ENCODE results near the gene RBM6.
"Not testable (repeated sequence)": the region's sequence is repeated elsewhere in the genome, so short reads cannot be mapped to it uniquely, and the experiment has no call there.

Gene RBM6, protein sequence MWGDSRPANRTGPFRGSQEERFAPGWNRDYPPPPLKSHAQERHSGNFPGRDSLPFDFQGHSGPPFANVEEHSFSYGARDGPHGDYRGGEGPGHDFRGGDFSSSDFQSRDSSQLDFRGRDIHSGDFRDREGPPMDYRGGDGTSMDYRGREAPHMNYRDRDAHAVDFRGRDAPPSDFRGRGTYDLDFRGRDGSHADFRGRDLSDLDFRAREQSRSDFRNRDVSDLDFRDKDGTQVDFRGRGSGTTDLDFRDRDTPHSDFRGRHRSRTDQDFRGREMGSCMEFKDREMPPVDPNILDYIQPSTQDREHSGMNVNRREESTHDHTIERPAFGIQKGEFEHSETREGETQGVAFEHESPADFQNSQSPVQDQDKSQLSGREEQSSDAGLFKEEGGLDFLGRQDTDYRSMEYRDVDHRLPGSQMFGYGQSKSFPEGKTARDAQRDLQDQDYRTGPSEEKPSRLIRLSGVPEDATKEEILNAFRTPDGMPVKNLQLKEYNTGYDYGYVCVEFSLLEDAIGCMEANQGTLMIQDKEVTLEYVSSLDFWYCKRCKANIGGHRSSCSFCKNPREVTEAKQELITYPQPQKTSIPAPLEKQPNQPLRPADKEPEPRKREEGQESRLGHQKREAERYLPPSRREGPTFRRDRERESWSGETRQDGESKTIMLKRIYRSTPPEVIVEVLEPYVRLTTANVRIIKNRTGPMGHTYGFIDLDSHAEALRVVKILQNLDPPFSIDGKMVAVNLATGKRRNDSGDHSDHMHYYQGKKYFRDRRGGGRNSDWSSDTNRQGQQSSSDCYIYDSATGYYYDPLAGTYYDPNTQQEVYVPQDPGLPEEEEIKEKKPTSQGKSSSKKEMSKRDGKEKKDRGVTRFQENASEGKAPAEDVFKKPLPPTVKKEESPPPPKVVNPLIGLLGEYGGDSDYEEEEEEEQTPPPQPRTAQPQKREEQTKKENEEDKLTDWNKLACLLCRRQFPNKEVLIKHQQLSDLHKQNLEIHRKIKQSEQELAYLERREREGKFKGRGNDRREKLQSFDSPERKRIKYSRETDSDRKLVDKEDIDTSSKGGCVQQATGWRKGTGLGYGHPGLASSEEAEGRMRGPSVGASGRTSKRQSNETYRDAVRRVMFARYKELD

DNA sequence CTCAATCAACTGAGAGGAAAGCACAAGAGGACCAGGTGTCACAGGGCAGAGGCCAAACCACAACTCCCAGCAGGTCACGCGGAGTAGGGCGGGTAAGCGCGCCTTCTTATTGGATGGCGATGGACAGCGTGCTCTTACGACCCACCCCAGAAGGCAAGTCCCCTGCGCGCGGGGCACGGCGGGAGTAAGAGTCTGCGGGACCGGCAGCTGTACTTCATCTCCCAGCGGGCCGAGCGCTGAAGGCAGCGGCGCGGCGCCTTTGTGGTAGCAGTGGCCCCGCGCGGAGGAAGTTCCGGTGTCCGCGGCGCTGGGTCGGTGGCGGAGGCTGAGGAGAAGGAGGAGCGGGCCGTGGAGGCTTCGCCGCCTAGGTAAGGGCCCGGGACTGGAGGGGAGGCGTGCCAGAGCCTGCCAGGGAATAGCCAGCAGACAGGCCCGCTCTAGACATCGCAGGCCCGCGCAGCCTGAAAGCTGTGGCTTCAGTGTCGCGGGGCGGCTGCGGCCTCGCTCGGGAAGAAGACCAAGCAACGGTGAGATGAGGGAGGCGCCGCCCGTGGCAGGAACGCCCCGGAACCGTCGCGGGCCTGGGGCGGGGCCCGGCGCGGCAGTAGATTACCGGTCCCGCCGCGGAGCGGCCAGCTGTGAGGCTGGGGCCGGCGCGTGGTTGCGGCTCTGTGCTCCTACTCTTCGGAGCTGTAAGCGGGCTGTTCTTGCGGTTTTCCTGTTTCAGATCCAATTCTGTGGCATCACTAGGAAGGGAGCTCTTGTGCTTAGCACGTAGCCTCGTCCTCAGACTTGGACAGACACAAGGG is at the start of gene RBM6:
Gene RBM6 (plus strand): TSS at position 293 of the 809 bp plus-strand sequence. CDS start 22,492 bp downstream, outside the sequence.
- DNase-seq = peak; percentile 89

DNA sequence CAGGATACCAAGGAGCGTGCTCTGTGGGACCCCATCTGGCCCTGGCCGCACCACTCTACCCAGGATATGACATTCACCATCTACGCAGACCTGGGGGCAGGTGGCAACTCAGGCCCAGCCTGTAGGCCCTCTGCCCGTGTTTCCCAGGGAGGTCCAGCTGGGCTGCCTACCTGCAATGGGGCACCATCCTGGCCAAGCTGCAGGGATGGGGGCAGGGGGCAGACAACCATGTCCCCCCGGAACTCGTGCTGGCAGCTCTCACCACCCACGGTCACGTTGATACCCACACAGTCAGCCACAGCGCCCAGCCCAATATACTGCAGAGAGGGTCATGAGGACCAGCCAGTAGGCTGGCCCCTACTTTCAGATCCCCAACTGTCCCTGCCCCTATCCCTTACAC is 44.2 kb upstream of the RBM6 start:
- no peak for DNase-seq

DNA sequence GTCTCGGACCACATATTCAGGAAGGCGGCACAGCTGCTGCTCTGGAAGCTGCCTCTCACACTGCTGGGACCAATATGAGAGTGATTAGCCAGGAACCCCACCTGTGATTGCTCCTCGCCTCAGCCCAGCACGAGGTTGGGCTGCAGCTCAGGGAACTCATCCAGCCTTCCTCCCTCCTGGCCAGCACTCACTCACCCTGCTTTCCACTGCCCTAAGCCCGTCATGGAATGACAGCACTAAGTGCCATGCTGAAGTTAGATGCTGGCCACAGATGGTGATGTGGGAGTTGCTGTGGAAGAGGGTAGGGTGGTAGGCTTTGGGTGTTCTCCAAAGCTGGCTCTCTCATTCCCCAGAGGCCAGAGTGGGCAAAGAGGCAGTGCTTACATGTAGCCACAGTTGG is 43.6 kb upstream of the RBM6 start:
- DNase-seq = no peak

DNA sequence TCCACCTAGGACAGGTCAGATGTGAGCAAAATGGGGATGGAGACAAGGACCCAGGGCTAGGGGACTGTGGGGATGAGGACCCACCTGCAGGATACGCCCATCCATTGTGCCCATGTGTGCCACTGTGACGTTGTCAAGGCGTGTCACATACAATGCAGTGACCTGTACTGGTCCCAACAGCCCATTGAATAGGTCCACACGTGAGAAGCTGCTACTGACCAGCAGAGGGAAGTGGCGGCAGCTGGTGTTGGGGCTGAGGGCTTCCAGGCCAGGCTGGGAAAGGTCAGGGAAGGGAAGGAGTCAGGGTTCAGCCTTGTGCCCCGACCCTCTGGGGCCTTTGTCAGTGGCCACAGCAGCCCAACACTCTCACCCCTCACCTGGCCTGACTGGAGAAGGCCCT is 41.0 kb upstream of the RBM6 start:
- no peak for DNase-seq

DNA sequence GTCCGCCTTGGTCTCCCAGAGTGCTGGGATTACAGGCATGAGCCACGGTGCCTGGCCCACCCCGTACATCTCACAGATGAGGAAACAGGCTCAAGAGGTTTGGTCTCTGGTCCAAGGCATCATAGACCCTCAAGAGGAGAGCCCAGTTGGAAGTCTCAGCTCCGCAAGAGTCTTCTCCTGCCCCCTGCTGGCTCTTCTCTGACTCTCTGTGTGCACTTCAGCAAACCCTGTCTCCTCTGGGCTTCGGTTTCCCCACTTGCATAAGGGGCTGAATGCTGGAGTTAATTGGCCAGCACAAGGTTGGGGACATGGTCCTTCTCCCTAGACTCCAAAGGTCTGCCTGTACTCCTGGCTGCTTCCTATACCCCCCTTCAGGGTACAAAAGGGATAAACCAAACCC is 40.1 kb upstream of the RBM6 start:
- no peak for DNase-seq

DNA sequence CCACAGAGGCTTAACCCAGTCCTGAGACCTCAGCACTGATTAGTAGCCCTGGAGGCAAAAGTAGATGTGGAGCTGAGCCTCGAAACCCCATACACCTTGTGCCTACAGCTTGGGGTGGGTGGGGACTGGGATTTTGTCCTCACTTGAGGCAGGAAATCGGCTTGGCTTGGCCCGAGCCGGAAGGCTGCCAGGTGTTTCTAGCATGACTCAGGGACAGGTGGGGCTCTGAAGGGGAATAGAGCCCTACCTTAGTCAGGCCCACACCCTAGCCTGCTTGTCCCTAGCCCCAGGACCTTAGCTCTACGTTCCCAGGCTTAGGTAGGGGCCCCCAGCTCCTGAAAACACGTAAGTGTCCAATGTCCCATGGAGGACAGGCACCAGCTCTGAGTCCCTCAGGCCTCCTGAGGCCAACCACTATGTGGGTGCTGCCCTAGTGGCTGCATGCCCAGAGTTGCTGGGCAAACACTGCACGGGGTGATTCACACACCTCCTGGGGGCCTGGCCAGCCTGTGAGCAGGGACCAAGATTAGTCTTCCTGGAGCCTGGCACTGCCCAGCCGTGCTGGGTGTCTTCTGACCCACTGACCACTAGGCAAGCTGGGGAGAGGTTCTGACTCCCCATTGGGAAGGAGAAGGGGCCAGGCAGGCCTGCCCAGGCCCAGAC is 39.3 kb upstream of the RBM6 start:
- peak; percentile 39 for DNase-seq

DNA sequence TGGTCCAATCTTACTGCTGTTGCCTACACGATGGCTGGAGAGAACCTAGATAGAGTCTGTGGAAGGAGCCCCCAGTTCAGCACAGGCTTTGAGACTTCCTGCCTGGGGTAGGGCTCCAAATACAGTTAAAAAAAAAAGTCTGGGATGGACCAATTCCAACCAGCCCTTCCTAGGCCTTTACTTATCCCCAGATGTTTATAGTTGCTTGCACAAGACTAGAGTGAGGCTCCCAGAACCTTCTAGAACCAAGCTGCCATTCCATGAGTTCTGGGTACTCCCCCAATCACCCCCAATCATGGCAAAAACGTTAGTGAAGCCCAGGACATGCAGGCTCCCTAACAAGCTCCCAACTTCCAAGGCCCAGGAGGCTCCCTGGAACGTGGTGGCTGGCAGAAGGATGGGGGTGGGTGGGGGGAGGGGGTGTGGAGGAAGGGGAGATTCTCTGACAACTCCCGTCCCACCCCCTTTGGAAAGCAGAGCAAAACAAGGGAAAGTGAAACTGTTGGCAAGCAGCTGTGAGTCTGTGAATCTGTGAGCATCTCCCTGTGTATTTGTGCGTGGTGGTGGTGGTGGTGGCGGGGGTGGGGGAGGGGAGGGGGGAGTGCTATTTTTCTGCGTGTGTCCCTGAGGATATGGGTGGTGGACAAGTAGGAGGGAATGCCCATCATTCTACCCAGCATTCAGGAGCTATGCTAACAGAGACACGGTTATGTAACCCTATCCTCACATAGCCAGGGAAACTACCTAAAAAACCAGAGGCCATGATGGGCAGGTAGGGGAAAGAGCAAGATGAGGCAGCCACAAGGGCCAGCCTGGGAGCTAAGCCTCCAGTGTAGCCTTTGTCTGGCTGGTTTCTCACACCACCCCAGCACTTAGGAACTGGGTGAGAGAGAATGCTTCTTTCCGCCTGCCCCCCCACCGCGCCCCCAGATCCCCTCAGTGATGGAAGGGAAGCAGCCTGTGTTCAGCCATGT is 38.3 kb upstream of the RBM6 start:
- no peak for DNase-seq

DNA sequence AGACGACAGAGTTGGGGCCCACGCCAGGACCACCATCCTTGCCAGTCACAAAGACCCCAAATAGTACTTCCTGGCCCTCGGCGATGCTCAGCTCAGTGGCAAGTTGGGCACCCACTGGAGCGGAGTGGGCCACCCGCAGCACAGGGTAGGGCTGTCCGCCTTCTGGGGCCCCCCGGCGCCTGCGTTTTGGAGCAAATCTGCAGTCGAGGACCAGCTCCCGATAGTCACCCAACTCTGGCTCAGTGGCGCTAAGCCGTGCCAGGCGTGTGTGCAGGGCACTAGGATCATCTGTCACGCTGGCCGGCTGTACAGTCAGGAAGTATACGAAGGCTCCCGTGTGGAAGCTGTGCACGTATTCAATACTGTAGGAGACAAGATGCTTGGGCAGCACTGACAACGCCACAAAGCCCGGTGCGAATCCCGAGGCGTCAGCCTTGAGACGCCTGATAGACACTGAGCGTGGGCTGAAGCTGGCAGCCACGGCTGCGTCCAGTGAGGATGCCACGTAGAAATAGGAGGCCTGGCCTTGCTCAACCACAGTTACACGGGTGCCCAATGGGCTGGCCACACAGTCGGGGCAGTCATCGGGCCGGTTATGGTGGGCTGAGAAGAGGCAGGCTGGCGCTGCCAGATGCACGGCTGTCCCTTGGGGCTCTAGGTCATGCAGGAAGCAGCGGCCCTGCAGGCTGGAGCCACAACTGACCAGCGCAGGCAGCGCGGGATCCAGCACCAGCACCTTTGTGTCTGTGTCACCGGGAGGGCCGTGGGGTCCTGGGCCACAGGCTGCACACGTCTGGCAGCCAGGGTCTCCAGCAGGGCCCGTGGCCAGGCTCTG is 37.2 kb upstream of the RBM6 start:
- DNase-seq = no peak

DNA sequence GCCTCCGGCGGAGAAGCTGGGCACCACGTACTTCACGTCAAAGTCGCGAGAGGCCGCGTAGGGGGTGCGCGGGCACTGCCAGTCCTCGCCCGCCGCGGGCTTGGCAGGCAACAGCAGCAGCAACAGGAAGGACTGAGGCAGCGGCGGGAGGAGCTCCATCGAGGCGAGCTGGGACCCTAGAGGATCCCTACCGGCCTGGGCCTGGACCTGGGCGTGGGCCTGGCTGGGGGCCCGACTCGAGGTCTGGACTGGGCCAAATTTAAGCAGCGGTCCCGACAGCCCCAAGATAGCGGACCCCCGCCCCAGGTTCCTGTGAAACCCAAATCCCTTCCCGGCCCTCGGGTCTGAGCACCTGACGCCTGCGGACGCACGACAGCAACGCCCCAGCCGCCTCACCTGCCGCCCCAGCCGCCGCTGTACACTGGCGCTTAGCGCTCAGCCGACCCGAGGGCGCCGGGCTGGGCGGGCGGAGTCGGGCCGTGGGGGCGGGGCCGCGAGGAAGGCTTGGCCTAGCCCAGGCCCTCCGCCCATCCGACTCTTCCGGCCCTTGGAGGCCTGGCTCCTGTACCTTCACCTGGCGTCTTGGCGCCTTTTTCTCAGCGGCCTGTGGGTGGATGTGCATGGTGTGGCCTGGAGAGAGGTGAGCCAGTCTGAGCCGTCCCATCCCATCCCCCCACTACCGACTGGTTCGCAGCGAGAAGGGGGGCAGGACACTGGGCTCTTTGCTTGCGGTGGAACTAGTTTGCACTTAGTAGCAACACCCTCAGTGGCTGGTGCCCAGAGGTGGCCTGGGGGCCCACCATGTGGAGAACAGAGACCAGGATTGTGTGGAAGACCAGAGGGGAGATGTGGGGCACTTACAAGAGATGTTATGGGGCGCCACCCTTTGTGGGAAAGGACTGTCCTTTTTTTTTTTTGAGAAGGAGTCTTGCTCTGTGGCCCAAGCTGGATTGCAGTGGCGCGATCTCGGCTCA is 36.2 kb upstream of the RBM6 start, which contains the start of gene MST1R:
Gene MST1R (minus strand): TSS at position 423 of the 974 bp plus-strand sequence. CDS start 264 bp downstream, at position 159.
- DNase-seq = peak; percentile 89

DNA sequence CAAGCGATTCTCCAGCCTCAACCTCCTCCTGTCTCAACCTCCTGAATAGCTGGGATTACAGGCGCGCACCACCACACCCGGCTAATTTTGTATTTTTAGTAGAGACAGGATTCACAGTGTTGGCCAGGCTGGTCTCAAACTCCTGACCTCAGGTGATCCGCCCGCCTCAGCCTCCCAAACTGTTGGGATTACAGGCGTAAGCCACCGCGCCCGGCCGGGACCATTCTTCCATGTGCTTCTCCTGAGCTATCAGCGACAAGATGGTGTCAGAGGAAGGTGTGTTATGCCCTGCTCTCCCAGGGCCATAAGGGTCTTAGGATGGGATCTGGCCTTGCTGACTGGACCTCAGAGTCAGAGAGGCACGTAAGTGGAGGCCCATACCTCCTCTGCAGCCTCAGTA is 35.5 kb upstream of the RBM6 start:
- DNase-seq = not testable (repeated sequence)

DNA sequence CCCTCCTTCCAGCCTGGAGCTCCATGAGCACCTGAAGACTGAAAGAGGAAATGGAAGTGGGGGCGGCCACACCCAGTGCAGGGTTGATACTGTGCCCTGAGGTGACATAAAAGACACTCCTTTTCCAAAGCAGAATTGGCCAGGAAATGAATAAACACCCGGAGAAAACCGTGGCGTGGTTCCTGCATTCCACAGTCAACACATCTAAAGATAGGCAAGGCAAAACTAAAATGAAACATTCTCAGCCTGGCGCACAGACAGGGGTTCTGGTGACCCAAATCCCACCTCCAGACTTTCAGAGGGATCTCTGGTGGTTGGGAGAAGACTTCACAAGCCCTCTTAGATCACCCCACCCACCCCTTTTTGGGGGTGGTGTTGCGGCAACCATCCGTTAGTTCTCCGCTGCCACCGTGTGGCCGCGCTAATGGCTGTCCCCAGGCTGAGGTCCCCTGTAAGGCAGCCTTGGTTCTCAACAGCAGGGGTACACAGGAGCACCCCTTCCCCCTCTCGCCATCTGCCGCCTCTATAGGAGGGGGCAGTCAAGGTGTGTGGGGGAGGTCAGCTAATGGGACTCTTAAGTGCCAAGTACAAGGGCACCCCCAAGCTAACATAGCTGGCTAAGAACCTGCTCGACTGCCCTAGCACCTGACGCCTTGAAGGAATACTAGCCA is 33.7 kb upstream of the RBM6 start:
- DNase-seq = no peak

DNA sequence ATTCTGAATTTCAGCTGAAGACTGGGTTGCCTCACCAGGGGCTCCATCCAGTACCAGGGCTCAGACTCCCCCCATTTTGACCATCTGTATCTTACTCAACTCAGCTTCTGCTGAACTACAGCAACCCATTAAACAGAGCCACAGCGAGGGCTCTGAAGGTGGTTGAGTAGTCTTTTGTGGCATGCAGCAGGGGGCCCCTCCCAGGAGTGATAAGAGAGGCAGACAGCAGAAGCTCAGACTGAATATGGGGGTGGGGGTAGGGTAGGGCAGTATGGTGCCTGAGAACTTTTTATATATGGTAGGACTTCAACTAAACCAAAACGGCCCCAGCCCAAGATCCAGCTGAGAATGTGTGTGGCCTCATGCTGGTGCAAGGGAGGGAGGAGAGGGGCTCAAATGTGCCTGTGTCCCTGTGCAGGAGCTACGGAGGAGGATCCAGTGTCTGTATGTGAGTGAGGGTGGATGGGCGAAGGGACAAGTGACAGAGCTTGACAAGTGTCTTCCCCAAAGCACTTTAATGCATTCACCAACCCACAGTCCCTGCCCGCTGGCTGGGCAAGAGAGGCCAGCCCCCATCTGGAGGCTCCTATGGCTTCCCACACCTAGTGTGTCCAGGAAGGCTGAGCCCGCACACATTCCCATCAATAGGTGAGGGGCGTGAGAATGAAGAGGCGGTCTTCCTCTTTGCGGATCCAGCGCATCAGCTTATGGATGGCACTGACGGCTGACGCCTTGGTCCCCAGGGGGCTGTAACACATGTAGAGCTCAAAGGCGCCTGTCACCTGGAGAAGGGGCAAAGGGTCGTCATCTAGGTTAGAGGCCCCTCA is 31.4 kb upstream of the RBM6 start:
- DNase-seq = no peak

DNA sequence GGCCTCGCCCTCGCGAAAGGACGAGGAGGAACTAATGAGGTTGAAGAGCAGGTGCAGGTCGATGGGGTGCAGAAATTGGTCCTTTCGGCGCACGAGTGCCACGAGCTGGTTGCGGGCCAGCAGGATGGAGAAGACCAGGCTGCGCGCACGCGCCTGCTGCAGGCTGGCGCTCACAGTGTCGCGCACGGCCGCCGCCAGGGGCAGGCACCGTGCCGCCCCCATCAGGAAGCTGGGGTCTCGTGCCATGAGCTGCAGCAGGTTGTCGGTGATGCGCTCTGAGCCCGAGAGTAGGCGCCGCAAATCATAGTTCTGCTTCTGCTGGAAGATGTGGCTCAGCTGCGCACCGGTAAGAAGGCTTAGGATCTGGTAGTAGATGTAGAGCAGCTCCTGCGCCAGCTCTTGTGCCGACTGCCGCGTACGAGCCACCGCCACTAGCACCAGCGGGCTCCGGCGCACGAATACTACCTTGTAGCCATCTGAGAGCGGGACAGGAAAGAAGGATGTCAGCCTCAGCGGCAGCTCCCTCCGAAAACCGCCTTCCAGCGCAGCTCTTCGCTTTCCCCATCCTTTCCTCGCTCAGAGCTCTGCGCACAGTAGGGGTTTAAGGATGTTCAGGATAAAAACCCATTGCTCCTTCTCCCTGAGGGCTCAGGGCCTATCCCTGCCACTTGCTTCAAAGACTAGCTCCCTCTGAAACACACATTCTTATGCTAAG is 29.4 kb upstream of the RBM6 start:
- DNase-seq = no peak

DNA sequence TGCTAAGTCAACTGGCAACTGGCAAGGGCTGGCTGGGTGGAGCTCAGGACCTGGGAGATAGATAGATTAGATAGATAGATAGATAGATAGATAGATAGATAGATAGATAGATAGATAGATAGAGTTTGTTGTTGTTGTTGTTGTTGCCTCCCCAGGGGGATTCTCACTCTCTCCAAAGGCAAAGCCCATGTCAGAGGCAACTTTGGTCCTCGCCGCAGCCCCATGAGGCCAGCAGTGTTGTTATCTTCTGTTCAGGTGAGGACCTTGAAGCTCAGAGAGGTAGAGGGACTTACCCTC is 28.9 kb upstream of the RBM6 start:
- DNase-seq = no peak

DNA sequence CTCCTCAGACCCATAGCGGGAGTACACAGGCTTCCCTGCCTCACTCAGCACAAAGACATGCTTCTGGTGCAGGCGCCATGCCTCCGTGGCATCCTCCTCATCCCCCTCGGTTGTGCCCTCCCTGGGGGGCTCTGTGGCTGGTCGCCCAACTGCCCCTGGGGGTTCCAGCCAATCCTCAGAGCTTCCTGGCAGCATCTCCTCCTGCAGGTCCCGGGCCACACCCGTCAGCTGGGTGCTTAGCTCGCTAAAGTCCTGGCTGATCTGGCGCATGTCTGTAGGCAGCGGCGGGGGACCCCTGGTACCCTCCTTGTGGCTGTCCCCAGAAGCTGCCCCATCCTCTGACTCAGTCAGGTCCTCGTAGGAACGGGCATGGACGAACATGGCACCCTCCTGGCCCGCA is 28.3 kb upstream of the RBM6 start:
- DNase-seq = no peak

DNA sequence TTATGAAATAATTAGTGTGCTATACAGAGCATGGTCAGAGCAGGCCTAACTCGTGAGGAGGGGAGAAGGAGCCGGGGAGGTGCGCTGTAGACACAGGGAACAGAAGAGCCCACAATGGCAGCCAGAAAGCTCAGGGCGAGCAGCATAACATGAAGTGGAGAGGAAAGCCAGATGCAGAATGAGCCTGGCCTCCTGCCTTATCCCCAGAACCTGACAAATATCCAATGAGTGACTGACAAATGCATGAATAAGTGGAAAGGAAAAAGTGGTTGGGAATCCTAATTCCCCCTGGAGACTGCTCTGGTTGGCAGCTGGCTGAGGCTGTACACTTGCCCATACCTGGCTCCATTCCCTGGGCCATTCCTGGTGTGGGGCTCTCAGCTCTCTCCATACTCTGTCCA is 27.1 kb upstream of the RBM6 start:
- DNase-seq = no peak

DNA sequence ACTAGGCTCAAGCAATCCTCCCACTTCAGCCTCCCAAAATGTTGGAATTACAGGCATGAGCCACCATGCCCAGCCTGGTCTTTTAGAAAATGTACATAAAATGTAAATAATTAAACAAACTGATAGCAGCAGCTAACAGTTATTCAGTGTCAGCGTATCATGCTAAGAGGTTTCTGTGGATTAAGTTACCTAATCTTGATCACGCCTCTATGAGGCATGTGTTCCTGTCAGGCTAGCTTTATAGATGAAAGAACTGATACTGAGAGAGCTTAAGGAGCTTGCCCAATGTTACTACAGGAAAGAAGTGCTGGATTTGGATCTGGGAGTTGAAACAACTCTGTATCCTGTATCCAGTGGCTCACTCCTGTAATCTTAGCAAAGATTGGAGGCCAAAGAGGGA is 25.0 kb upstream of the RBM6 start:
- no peak for DNase-seq
